CD1c-positive myeloid dendritic cell (primary cell): Measurements from ENCODE around the gene LRP1B.

Experiments used
- DNase-seq: peaks from one replicate; pipeline ENCODE4 v3.0.0-alpha.2; 2016; ENCODE audit errors: extremely low spot score

The LRP1B gene

GRCh38 chr2:140257692-140258300 is 1873.0 kb downstream of the LRP1B start:
- DNase-seq: no peak

- DNase-seq: no peak
These were observed 1874.7 kb downstream of the LRP1B start for GRCh38 chr2:140256080-140256479.

- DNase-seq: no peak
These were observed 1881.0 kb downstream of the LRP1B start for GRCh38 chr2:140249821-140250220.

GRCh38 chr2:140248623-140249022 is 1882.2 kb downstream of the LRP1B start:
- DNase-seq: no peak

DNA sequence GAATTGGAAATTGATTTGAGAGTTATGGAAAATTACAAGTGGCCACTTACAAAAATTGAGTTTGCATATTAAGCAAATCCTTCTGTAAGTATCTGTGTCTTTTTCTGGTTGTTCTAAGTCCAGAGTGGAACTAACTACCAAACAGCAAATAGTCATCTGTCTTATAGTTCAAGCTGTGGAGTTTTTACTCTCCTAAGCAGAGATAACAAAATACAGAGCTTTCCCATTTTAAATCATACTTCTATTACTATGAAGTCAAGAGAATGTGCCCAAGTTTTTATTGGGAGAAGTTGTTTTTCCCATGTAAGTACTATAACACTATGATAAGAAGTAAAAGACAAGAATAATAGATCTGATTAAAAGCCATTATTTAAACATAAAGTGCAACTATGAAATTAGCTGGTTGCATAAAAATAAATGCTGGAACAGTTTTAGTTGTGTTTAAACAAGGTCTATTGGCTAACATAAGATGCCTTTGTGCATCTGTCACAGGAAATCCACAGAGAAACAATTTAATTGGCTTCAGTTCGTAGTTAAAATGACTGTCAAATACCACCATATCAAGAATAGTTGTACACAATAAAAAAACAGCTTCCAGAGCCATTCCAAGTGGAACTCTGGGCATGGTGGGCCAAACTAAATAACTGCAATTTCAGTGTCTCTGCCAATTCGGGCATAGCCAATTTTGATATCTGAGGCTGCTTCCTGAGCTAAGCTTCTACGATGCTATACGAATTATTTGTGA is 1883.2 kb downstream of the LRP1B start:
- DNase-seq: no peak

GRCh38 chr2:140246957-140247356 is 1883.9 kb downstream of the LRP1B start:
- DNase-seq: no peak

DNA sequence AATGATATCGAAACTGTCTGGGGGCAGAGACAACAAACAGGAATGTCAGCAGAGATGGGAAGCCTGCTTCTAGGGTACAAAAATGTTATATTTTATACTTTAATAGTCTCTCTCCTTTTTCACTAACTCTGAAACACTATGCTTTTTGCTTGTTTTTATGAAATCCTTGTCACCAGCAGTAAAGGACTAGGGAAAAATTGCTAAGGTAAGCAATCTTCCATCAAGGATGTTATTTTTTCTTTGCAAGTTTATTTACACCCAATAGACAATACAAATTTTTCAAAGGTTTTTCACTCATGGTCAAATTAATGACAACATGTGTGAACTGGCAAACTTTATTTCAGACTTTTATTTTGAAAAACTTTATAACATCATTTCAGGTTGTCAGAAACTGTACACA is 1884.8 kb downstream of the LRP1B start:
- DNase-seq: no peak

DNA sequence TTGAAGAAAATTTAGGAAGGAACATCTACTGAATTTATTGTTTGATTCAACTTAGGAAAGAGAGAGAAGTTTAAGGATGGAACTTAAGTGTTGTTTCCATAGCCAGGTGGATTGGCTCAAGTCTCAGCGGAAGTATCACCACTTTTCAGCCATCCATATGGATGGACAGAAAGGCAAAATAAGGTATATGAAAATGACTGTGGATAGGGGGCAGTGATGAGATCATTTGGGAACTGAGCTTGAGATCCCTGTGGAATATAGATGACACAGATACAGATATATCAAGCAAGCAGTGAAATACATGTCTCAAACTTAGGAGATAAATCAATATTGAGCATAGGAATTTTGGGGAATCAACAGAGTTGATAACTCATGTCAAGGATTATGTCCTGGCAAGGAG is 1887.9 kb downstream of the LRP1B start:
- no peak for DNase-seq

DNA sequence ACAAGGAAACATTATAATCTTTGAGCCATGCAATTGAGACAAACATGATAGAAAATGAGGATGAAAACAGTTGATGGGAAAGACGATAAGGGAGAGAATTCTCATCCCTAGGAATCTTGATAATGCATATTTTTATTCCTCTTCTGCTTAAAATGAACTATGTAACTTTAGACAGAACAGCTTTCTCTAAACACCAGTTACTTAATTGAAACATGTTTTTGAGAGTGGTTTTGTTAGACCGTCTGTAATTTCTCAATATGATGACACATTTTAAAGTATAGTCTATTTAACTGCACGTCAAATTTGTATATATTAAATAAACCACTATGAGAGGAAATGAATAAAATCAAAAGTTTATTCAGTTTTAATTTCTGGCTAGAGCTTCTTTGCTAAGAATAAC is 1896.7 kb downstream of the LRP1B start:
- no peak for DNase-seq

- no peak for DNase-seq
These were observed 1919.9 kb downstream of the LRP1B start for GRCh38 chr2:140210963-140211362.

DNA sequence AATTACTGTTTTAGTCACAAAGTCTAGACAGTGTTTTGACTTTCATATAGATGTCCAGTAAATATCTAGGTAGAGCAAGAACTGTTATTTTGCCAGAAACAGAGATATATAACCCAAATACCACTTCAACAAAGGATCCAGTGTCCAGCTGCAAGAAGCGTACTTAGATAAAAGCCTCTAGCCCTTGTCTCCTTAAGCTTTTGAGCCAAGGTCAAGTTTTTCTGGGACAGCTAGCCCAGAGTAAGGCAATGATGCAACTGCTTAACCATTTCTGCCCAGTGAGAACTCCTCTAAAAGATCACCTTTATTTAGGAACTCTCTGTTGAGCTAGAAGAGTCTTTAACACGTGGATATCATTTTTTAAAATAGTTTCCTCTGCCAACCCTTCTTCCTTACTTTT is 1925.7 kb downstream of the LRP1B start:
- no peak for DNase-seq

DNA sequence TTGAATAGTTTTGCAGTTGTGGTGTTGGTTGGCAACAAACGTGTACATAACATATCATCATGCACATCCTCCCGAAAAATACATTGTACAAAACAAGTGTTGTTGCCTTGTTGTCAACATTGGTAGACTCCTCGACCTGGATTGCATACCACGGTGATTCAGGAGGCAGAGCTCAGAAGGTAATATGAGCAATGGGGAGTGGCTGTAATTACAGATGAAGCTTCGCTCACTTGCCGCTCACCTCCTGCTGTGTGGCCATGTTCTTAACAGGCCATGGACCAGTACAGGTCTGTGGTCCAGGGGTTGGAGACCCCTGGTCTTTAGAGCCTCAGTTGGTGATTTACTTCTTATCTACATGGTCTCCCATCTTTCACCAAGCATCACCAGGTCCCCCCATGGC is 1927.5 kb downstream of the LRP1B start:
- no peak for DNase-seq

DNA sequence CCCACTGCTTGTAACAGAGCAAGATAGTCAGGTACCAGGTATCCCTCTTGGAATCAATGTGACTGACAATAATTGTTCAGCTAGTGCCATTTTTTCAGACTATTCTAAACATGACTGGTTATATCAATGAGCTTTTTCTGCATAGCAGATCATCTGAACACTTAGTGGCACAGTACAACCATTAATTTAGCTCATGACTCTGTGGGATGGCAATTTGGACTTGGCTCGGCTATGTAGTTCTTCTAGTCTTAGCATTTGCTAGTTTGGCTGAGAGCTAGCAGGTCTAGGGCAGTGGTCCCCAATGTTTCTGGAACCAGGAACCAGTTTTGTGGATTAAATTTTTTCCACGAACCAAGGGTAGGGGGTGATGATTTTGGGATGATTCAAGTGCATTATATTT is 1929.2 kb downstream of the LRP1B start:
- no peak for DNase-seq

GRCh38 chr2:140200764-140201163 is 1930.1 kb downstream of the LRP1B start:
- no peak for DNase-seq

DNA sequence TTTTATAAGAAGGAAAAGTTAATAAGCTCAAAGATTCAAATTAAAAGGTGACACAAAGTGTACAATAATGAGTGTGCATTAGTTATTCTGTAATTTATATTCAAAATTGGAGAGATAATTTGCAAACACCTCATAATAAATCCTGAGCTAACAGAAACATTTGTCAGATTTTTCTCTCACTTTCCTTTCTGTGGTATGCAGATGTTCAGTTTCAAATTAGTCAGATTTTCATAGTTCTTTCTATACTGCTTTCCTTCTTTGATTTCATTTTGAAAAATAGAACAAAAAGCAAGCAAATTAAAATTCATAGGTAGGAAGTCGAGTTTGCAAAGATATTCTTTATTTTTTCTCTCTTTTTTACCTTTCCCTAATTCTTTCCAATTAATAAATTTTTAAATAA is 1930.5 kb downstream of the LRP1B start:
- DNase-seq: no peak

GRCh38 chr2:140199312-140199711 is 1931.5 kb downstream of the LRP1B start:
- DNase-seq: no peak

DNA sequence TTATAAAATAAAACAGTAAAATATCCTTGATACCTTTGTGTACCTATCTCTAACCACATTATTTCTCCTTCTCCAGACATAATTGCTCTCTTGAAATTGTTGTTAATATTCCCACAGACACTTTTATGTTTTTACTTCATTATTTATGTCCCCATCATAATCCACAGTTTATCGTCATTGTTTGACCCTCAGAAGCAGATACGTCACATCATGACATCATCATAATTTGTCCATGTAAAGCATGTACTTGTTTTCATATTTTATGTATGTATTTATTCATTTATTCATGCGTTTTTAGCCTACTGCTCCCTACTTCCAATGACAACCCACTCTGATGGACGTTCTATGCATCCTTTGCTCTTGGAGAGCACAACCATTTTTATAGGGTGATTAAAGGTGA is 1943.7 kb downstream of the LRP1B start:
- DNase-seq: no peak

DNA sequence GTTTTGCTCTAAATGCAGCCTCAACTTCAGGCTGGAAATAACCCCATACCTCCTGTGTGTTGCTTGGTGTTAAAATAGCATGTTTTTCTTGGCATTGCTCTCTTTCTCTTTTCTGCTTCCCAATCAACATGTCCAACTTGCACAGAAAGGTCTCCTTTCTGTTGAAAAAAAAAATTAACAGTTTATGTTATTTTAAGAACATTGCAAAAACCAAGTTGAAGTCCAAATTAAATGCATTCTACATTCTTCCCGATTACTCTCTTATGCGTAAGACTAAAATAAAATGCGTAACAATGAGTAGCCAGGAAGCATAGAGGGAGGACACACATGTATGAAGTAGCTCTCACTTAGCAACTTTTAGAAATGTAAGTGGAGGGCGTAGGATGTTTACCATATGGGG is 1944.5 kb downstream of the LRP1B start:
- no peak for DNase-seq

- DNase-seq: no peak
These were observed 1945.7 kb downstream of the LRP1B start for GRCh38 chr2:140185076-140185475.

DNA sequence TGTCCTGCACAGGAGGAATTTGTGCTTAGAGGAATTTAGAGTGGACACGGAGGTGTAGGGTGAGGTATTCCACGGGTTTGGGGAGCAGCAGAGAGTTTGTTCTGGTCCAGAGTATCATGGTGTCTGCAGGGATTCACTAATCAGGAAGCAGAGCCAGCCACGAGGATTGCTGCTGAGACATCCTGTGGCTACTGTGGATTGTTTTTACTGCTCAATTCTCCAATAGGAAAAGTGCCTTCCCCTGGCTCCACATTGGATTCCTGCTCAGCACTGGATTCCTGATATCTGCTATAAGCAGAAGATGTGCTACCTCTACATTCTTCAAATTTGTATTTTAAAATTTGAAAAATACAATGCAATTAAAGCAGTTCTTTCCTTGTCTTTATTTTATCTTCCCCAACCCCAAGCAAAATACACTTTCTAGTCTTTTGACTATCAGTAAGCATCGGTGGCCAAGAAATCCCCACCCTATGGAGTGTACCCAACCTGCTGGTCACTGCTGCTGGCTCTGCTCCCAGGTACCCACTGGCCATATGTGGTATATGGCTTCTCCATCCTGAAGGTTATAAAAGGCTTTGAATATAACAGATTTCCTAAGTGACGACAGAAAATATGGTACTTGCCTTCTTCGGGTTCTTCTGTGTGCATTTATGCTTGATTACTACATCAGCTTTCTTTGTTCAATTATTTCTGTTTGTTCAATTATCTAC is 1947.6 kb downstream of the LRP1B start:
- no peak for DNase-seq
